GM10847 (cell line): Measurements from ENCODE around the gene DLEU7.

Source experiments
- POLR2A ChIP-seq: IDR thresholded peaks from 2 replicates; pipeline ENCODE4 v1.6.1; 2011; ENCODE audit not compliant: insufficient read length; ENCODE audit errors: extremely low read depth

DLEU7 gene

GRCh38 chr13:50855681-50856080, 12.2 kb upstream of the DLEU7 start:
- no peak for TF ChIP-seq POLR2A

DNA sequence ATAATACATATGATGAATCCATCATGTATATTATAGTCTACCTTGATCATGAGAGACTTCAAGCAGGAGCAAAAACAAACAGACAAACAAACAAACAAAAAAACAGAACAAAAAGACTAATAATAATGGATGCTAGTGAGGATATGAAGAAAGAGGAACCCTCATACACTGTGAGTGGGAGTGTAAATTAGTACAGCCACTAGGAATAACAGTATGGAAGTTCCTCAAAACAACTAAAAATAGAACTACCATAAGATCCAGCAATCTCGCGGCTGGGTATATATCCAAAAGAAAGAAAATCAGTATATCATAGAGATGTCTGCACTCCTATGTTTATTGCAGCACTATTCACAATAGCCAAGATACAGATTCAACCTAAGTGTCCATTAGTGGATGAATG, 7.0 kb upstream of the DLEU7 start:
- no peak for TF ChIP-seq POLR2A

GRCh38 chr13:50847501-50847900, 4.0 kb upstream of the DLEU7 start:
- TF ChIP-seq POLR2A = no peak

GRCh38 chr13:50846861-50847475, 3.5 kb upstream of the DLEU7 start:
- TF ChIP-seq POLR2A = no peak

- no peak for TF ChIP-seq POLR2A
Observed at GRCh38 chr13:50845211-50845610, 1.7 kb upstream of the DLEU7 start.

DNA sequence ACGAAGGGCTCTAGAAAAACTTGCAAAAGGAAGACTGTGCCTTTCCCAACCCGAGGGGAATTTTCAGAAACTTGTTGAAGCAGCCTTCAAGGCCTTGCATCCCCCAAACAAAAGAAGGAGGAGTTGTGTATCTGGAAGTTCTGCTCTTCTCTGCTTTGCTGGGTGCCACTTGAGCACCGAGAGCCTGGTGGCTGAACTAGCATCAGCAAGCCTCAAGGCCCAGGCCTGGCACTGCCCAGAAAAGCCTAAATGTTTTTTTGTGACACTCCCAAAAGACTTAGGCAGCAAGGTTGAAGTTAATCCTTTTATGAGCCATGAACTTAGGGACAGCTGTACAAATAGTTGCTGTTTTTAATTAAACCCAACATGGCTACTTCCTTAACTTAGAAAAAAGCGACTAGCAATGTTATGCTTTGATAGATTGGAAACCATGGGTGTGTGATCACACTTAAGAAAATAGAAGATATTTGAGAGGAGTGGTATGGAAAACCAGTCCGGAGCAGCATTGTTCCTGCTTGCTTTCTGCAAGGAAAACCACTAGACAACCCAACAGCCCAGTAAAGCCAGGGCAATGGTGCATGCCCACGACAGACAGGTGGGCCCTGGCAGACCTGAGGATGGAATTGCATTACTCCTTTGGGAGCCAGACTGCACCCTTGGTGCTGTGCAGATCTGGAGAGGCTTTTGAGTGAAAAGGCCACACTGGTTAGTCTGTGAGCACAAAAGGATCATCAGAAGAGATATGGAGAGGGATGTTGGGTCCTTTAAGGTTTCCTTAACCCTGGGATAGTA, 788 bp upstream of the DLEU7 start:
- no peak for TF ChIP-seq POLR2A

DNA sequence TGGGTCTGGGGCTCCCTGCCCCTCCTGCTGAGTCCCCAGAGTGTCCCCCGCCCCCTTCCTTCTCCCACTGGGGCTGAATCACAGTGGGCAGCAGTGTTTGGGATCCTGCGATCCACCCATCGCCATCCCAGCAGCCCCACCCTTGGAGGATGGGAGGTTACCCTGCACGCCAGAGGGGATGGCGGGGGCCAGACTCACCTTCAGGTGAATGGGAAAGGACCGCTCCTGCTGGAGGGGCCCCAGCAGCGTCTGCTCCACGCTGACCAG, 569 bp downstream of the DLEU7 start:
- no peak for TF ChIP-seq POLR2A

- no peak for TF ChIP-seq POLR2A
Observed at GRCh38 chr13:50842251-50842989, 1.1 kb downstream of the DLEU7 start.

GRCh38 chr13:50841786-50842185, 1.7 kb downstream of the DLEU7 start:
- no peak for TF ChIP-seq POLR2A

DNA sequence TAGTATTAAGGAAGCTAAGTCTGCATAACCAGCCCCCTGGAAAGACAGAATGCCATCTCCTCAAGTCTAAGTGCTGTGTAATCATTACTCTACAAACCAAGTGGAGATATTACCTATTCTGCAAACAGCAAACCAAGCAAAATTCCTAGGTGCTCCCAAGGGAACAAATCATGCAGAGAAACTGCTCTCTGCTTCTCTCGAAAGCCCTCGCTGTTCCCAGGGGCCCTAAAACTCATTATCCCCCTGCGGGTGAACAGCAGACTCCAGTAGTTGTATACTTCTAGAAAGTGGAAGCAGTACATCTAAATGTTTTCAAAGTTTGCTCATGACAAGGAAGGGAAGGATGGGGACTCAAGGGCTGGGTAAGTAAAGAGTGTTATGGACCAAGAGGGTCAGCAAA, 3.2 kb downstream of the DLEU7 start:
- no peak for TF ChIP-seq POLR2A

GRCh38 chr13:50839828-50840227, 3.7 kb downstream of the DLEU7 start:
- no peak for TF ChIP-seq POLR2A

GRCh38 chr13:50838701-50839100, 4.8 kb downstream of the DLEU7 start:
- TF ChIP-seq POLR2A = no peak

DNA sequence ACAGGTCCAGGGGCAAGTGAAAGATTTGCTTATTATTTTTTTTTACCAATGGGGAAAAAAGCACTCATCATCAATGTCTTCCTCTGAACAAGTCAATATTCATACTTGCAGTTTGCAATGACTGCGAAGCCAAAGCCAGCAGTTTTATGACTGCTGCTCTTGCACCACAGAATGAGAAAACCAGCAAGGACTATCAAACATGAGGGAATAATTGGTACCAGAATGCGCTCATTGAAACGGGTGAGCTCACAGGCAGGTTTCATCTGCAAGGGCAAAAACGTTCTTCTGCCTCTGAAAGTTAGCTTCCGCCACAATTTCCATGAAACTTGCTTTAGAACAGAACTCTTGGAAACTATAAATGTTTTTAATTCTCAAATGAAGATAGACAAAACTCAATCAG, 5.5 kb downstream of the DLEU7 start:
- no peak for TF ChIP-seq POLR2A

DNA sequence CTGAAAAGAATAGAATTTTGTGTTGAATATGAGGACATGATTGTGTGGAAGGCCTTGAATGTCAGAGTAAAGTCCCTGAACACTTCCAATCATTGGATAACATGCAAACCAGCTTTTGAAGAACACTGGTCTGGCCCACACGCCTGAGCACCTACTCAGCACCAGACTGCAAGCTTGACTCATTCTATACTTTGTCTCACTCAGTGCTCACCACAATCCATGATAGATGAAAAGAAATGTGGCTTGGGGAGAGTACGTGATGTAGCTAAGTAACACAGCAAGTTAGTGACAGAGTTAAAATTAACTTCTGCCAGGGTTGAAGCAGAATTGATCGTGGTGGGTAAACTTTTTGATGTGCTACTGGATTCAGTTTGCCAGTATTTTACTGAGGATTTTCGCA, 12.0 kb downstream of the DLEU7 start:
- TF ChIP-seq POLR2A = no peak

- no peak for TF ChIP-seq POLR2A
Observed at GRCh38 chr13:50829896-50830295, 13.6 kb downstream of the DLEU7 start.

- no peak for TF ChIP-seq POLR2A
Observed at GRCh38 chr13:50829226-50829625, 14.3 kb downstream of the DLEU7 start.
